A673 (cell line): ENCODE results near the gene ZBTB45.

ENCODE experiments used
- EZH2 ChIP-seq: fragments of 200-600 bp; sonication (generic); IDR thresholded peaks from 2 replicates; pipeline ENCODE4 v1.6.1; 2017; ENCODE audit warnings: borderline replicate concordance, low read depth, mild to moderate bottlenecking, mixed read lengths, antibody characterized with exemption, low read length; ENCODE audit not compliant: poor library complexity, severe bottlenecking
- TF ChIP-seq, protein P1 (sequence below): fragments of 300-800, 200-600 bp; sonication (generic); conservative IDR thresholded peaks from 2 replicates; pipeline ENCODE4 v1.5.1; 2017; ENCODE audit warnings: low read depth, mild to moderate bottlenecking, antibody characterized with exemption, low read length, moderate library complexity, mixed read lengths

DNA sequence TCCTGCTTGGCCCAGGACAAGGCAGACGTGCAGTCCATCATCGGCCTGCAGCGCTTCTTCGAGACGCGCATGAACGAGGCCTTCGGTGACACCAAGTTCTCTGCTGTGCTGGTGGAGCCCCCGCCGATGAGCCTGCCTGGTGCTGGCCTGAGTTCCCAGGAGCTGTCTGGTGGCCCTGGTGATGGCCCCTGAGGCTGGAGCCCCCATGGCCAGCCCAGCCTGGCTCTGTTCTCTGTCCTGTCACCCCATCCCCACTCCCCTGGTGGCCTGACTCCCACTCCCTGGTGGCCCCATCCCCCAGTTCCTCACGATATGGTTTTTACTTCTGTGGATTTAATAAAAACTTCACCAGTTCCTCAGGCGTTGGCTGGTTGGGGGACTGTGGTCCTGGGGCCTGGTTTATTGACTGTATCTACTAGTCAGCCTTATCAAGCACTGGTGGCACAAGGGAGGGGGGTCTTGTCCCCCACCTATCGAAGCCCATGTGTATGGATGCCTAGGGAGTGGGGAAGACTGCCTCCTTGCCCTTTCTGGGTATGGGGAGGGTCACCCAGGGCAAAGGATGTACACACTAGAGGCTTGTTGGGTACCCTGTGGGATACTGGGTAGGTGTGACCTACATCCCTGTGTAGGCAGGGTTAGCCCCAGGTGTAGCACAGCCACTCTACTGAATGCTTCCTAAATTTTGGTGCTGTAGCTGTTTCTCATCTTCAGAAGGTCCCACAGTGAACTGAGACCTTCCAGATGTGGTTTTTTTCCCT is 30.9 kb upstream of the ZBTB45 start:
- TF ChIP-seq, protein P1, sequence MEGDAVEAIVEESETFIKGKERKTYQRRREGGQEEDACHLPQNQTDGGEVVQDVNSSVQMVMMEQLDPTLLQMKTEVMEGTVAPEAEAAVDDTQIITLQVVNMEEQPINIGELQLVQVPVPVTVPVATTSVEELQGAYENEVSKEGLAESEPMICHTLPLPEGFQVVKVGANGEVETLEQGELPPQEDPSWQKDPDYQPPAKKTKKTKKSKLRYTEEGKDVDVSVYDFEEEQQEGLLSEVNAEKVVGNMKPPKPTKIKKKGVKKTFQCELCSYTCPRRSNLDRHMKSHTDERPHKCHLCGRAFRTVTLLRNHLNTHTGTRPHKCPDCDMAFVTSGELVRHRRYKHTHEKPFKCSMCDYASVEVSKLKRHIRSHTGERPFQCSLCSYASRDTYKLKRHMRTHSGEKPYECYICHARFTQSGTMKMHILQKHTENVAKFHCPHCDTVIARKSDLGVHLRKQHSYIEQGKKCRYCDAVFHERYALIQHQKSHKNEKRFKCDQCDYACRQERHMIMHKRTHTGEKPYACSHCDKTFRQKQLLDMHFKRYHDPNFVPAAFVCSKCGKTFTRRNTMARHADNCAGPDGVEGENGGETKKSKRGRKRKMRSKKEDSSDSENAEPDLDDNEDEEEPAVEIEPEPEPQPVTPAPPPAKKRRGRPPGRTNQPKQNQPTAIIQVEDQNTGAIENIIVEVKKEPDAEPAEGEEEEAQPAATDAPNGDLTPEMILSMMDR = no peak
- no peak for TF ChIP-seq EZH2
